Measurements from ENCODE around the gene DCPS. TPM values are rescaled to one million over a fixed set of nuclear protein-coding genes. Genes with fewer than 3 reads are reported as not detected.
"Not testable (repeated sequence)": the region's sequence is repeated elsewhere in the genome, so short reads cannot be mapped to it uniquely, and the experiment has no call there.

DCPS gene
- total RNA-seq, 2 donors from 2014 or later = 3.0 to 17.9 TPM

- no peak for DNase-seq
- H3K9me3 ChIP-seq = no peaks in the 10 kb centered on the region
- no peak overlapping the region for H3K27ac ChIP-seq
These were observed 59.2 kb downstream of the DCPS start for GRCh38 chr11:126362879-126363655.

DNA sequence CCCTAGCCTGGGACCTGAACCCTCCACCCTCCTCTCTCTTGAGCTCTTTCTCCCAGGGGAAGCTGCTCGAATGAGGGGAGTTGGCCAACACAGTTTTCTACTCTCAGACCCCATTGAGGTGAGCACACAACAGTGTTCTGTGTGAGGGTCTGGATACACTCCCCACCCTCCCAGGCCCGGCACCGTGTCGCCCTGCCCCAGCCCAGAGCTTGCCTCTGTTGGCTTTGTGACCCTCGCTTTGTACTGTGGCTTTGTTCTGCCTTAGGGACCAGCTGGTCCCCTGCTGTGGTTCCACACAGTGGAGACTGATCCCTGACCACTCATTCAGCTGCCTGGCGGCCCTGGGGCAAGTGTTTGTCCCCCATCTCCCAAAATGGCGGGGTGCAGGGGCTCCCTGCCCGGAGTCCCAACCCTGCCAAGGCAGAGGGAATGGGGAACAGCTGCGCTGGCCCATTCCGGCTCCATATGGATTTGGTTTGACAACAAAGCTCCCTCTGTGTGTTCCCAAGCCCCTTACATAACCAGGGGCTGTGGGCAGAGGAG is 59.9 kb downstream of the DCPS start:
- WGBS, 2 donors = 72 to 87% methylated on average over 5 to 9 of the region's 10 CpGs
- H3K4me3 ChIP-seq = no peak overlapping the region
- no peak for ATAC-seq
- no peaks in the 10 kb centered on the region for H3K27me3 ChIP-seq
- peaks cover 3% of the 10 kb centered on the region for H3K4me1 ChIP-seq
- no peak for DNase-seq
- H3K36me3 ChIP-seq (replicated peaks in 1 of 2; ENCODE audit: insufficient read depth in 1 of 2, low read depth in 2 of 2) = no peaks in the 10 kb centered on the region
- intact Hi-C loops (cut with DNase I) = no loop called here
- H3K27ac ChIP-seq = no peak overlapping the region
- H3K9me3 ChIP-seq = no peaks in the 10 kb centered on the region
- no peak for TF ChIP-seq POLR2A (IDR thresholded peaks at IDR 0.05)
- TF ChIP-seq CTCF (IDR thresholded peaks at IDR 0.05) = no peak

More at GRCh38 chr11:126362879-126363655, 59.2 kb downstream of the DCPS start:
- Histone ChIP-seq H3K4me1 (peaks cover 3% of the 10 kb centered on the region), H3K36me3 (replicated peaks in 1 of 2; ENCODE audit: insufficient read depth in 1 of 2, low read depth in 2 of 2) (no peaks in the 10 kb centered on the region), H3K27me3 (no peaks in the 10 kb centered on the region), H3K4me3 (no peak overlapping the region)
- TF ChIP-seq POLR2A (IDR thresholded peaks at IDR 0.05) (no peak), CTCF (IDR thresholded peaks at IDR 0.05) (no peak)
- no peak for ATAC-seq
- intact Hi-C loops (cut with DNase I) = no loop called here
- 64 to 76% methylated on average over 9 of the region's 9 CpGs for WGBS, 2 donors

DNA sequence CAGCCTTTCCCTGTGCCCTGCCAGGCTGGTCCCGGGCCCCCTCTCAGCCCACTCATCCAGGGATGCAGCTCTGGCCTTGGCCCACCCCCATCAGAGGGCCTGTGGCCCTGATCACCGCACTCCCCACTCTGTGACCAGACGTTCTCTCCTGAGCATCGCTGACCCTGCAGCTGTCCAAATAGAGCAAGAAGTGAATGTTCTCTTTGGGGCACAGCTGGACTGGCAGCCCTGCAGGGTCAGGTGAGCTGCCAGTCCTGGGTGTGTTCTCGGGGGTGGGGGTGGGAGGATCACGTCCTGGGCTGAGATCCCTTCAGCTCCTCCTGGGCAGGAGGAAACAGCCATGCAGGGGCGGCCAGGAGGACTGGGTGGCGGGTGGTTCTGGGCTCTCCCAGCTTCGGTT is 60.9 kb downstream of the DCPS start:
- H3K4me3 ChIP-seq; H3K9me3 ChIP-seq; H3K36me3 ChIP-seq (replicated peaks in 1 of 2; ENCODE audit: insufficient read depth in 1 of 2, low read depth in 2 of 2); H3K4me1 ChIP-seq; H3K27me3 ChIP-seq; H3K27ac ChIP-seq; ATAC-seq; intact Hi-C loops (cut with DNase I): not testable (repeated sequence)
- DNase-seq = peak in 1 of 4 donors; percentile 58
- 50 to 66% methylated on average over 2 to 4 of the region's 9 CpGs for WGBS, 2 donors

GRCh38 chr11:126365508-126365907 is 61.6 kb downstream of the DCPS start:
- ATAC-seq; H3K4me1 ChIP-seq; intact Hi-C loops (cut with DNase I); DNase-seq; H3K27me3 ChIP-seq; H3K9me3 ChIP-seq; H3K36me3 ChIP-seq (replicated peaks in 1 of 2; ENCODE audit: insufficient read depth in 1 of 2, low read depth in 2 of 2); H3K27ac ChIP-seq; H3K4me3 ChIP-seq: not testable (repeated sequence)
- 69% methylated on average over 5 of the region's 5 CpGs; no CpG with 5 or more reads in 1 of the 2 donors for WGBS, 2 donors

GRCh38 chr11:126366064-126366822 is 62.4 kb downstream of the DCPS start:
- Histone ChIP-seq H3K9me3 (no peaks in the 10 kb centered on the region), H3K36me3 (replicated peaks in 1 of 2; ENCODE audit: insufficient read depth in 1 of 2, low read depth in 2 of 2) (no peaks in the 10 kb centered on the region), H3K4me1 (no peaks in the 10 kb centered on the region), H3K27me3 (no peaks in the 10 kb centered on the region), H3K27ac (no peak overlapping the region), H3K4me3 (no peak overlapping the region)
- WGBS, 2 donors = 71% methylated on average over 15 to 19 of the region's 19 CpGs
- TF ChIP-seq CTCF (IDR thresholded peaks at IDR 0.05) (no peak), POLR2A (IDR thresholded peaks at IDR 0.05) (no peak)
- intact Hi-C loops (cut with DNase I) = no loop called here
- ATAC-seq (no peak), DNase-seq (no peak)

GRCh38 chr11:126366823-126367654 is 63.2 kb downstream of the DCPS start:
- H3K4me1 ChIP-seq; H3K9me3 ChIP-seq; H3K27me3 ChIP-seq; H3K36me3 ChIP-seq (replicated peaks in 1 of 2; ENCODE audit: insufficient read depth in 1 of 2, low read depth in 2 of 2); DNase-seq; intact Hi-C loops (cut with DNase I); ATAC-seq; H3K27ac ChIP-seq; H3K4me3 ChIP-seq: not testable (repeated sequence)
- WGBS, 2 donors = 76 to 89% methylated on average over 3 to 12 of the region's 14 CpGs

GRCh38 chr11:126367806-126368205 is 63.9 kb downstream of the DCPS start:
- WGBS, 2 donors = 97 to 99% methylated on average over 5 of the region's 5 CpGs
- intact Hi-C loops (cut with DNase I); H3K27ac ChIP-seq; H3K4me1 ChIP-seq; H3K36me3 ChIP-seq (replicated peaks in 1 of 2; ENCODE audit: insufficient read depth in 1 of 2, low read depth in 2 of 2); H3K4me3 ChIP-seq; ATAC-seq; H3K9me3 ChIP-seq; DNase-seq; H3K27me3 ChIP-seq: not testable (repeated sequence)

Measured in body of pancreas (tissue), 4 donors.